H1 (cell line): Measurements from ENCODE around the gene RNF208.

ENCODE experiments used
- CEBPB ChIP-seq: IDR thresholded peaks from 2 replicates; pipeline ENCODE4 v1.6.1; 2012; ENCODE audit warnings: low read depth, low read length
- CREB1 ChIP-seq: IDR thresholded peaks from 2 replicates; pipeline ENCODE4 v1.6.1; 2012; ENCODE audit warnings: inconsistent platforms
- POLR2A ChIP-seq, 2 experiments: IDR thresholded peaks; 1 replicate in 1 of 2; 2 replicates in 1 of 2; pipeline ENCODE4 v1.6.1; 2011; ENCODE audit warnings: low read depth in 2 of 2, low read length in 2 of 2, mild to moderate bottlenecking in 2 of 2; ENCODE audit errors: control extremely low read depth in 1 of 2
- POLR2AphosphoS5 ChIP-seq: IDR thresholded peaks from 2 replicates; pipeline ENCODE4 v1.6.1; 2011; ENCODE audit warnings: low read depth, low read length
- RAD21 ChIP-seq, 2 experiments: IDR thresholded peaks in 1 of 2; conservative IDR thresholded peaks in 1 of 2; 2 replicates each; pipeline ENCODE4 v1.6.1; 2011; ENCODE audit warnings: low read depth in 2 of 2, low read length in 2 of 2, improper control_type of control experiment in 1 of 2, inconsistent platforms in 1 of 2, mild to moderate bottlenecking in 1 of 2, moderate library complexity in 1 of 2
- RFX5 ChIP-seq: IDR thresholded peaks from 2 replicates; pipeline ENCODE4 v1.6.1; 2011; ENCODE audit warnings: low read depth, low read length, improper control_type of control experiment, borderline replicate concordance
- SIN3A ChIP-seq, 2 experiments: IDR thresholded peaks in 1 of 2; conservative IDR thresholded peaks in 1 of 2; 2 replicates each; pipeline ENCODE4 v1.6.1; 2011 to 2012; ENCODE audit warnings: low read length in 2 of 2, improper control_type of control experiment in 1 of 2, low read depth in 1 of 2, mild to moderate bottlenecking in 1 of 2
- TAF1 ChIP-seq: IDR thresholded peaks from 2 replicates; pipeline ENCODE4 v1.6.1; 2011; ENCODE audit warnings: mild to moderate bottlenecking, low read depth, low read length
- TBP ChIP-seq: IDR thresholded peaks from 2 replicates; pipeline ENCODE4 v1.6.1; 2011; ENCODE audit warnings: low read depth, low read length, improper control_type of control experiment
- YY1 ChIP-seq: IDR thresholded peaks from 2 replicates; pipeline ENCODE4 v1.6.1; 2011; ENCODE audit warnings: low read depth, mild to moderate bottlenecking, low read length
- TF ChIP-seq, protein P1 (sequence below), 3 experiments: IDR thresholded peaks; 1 replicate in 2 of 3; 2 replicates in 1 of 3; pipeline versions ENCODE4 v1.5.1 to v1.6.1; 2011; ENCODE audit warnings: low read length in 3 of 3, mild to moderate bottlenecking in 3 of 3, inconsistent platforms in 2 of 3, low read depth in 1 of 3, moderate library complexity in 1 of 3; ENCODE audit not compliant: insufficient read depth in 1 of 3; ENCODE audit errors: control extremely low read depth in 1 of 3
- TF ChIP-seq, protein P2 (sequence below): IDR thresholded peaks from 2 replicates; pipeline ENCODE4 v1.6.1; 2012; ENCODE audit warnings: inconsistent platforms
- TF ChIP-seq, protein P3 (sequence below): IDR thresholded peaks from 2 replicates; pipeline ENCODE4 v1.6.1; 2012; ENCODE audit warnings: low read length, inconsistent platforms

GRCh38 chr9:137178201-137178938 lies 43.7 kb downstream of the RNF208 start:
- TF ChIP-seq RFX5 (no peak), CEBPB (no peak), CREB1 (no peak), POLR2A (IDR thresholded peaks at IDR 0.05; ENCODE audit: control extremely low read depth in 1 of 2, low read depth in 2 of 2, low read length in 2 of 2) (no peak), SIN3A (conservative IDR thresholded peaks at IDR 0.05 in 1 of 2, IDR thresholded peaks at IDR 0.05 in 1 of 2; ENCODE audit: low read depth in 1 of 2, low read length in 2 of 2) (no peak), TAF1 (no peak), TBP (no peak), POLR2AphosphoS5 (no peak), YY1 (no peak), RAD21 (IDR thresholded peaks at IDR 0.05 in 1 of 2, conservative IDR thresholded peaks at IDR 0.05 in 1 of 2; ENCODE audit: low read depth in 2 of 2, low read length in 2 of 2) (no peak)
- TF ChIP-seq, protein P1, sequence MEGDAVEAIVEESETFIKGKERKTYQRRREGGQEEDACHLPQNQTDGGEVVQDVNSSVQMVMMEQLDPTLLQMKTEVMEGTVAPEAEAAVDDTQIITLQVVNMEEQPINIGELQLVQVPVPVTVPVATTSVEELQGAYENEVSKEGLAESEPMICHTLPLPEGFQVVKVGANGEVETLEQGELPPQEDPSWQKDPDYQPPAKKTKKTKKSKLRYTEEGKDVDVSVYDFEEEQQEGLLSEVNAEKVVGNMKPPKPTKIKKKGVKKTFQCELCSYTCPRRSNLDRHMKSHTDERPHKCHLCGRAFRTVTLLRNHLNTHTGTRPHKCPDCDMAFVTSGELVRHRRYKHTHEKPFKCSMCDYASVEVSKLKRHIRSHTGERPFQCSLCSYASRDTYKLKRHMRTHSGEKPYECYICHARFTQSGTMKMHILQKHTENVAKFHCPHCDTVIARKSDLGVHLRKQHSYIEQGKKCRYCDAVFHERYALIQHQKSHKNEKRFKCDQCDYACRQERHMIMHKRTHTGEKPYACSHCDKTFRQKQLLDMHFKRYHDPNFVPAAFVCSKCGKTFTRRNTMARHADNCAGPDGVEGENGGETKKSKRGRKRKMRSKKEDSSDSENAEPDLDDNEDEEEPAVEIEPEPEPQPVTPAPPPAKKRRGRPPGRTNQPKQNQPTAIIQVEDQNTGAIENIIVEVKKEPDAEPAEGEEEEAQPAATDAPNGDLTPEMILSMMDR (IDR thresholded peaks at IDR 0.05; ENCODE audit: control extremely low read depth in 1 of 3, insufficient read depth in 1 of 3, low read depth in 1 of 3, low read length in 3 of 3), result no peak
- TF ChIP-seq, protein P2, sequence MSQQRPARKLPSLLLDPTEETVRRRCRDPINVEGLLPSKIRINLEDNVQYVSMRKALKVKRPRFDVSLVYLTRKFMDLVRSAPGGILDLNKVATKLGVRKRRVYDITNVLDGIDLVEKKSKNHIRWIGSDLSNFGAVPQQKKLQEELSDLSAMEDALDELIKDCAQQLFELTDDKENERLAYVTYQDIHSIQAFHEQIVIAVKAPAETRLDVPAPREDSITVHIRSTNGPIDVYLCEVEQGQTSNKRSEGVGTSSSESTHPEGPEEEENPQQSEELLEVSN, result no peak
- TF ChIP-seq, protein P3, sequence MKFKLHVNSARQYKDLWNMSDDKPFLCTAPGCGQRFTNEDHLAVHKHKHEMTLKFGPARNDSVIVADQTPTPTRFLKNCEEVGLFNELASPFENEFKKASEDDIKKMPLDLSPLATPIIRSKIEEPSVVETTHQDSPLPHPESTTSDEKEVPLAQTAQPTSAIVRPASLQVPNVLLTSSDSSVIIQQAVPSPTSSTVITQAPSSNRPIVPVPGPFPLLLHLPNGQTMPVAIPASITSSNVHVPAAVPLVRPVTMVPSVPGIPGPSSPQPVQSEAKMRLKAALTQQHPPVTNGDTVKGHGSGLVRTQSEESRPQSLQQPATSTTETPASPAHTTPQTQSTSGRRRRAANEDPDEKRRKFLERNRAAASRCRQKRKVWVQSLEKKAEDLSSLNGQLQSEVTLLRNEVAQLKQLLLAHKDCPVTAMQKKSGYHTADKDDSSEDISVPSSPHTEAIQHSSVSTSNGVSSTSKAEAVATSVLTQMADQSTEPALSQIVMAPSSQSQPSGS, result no peak
